ENCODE data around the gene GGA3.

- TF ChIP-seq CTCF (IDR thresholded peaks at IDR 0.05 in 4 of 5, conservative IDR thresholded peaks at IDR 0.05 in 1 of 5), result peak in 2 of 5 experiments; percentile 8 to 50
- peak; percentile 55 to 58 for TF ChIP-seq POLR2A (IDR thresholded peaks at IDR 0.05)
These were observed 9.0 kb upstream of the GGA3 start for GRCh38 chr17:75270218-75270965.
